ENCODE data around the gene PIK3R3.

The PIK3R3 gene

GRCh38 chr1:46132529-46133180 lies at the start of gene PIK3R3:
TSS of gene PIK3R3 (minus strand) at chr1:46132629. CDS start at chr1:46131952, 677 bp downstream.
- peak; percentile 97 for DNase-seq

- no peak for DNase-seq
These were observed 49.2 kb upstream of the PIK3R3 start for GRCh38 chr1:46181343-46182260.

GRCh38 chr1:46180082-46180616 lies 47.7 kb upstream of the PIK3R3 start:
- DNase-seq: no peak

GRCh38 chr1:46179138-46180081 lies 47.0 kb upstream of the PIK3R3 start:
- peak; percentile 63 for DNase-seq

GRCh38 chr1:46176211-46176865 lies 43.9 kb upstream of the PIK3R3 start, which contains the start of gene P3R3URF:
TSS of gene P3R3URF (minus strand) at chr1:46176488. CDS start at chr1:46176471, 17 bp downstream.
- no peak for DNase-seq

- peak; percentile 26 for DNase-seq
These were observed 42.8 kb upstream of the PIK3R3 start for GRCh38 chr1:46175243-46175642.

- DNase-seq: no peak
These were observed 42.2 kb upstream of the PIK3R3 start, which contains the start of gene TSPAN1 for GRCh38 chr1:46174448-46175231. TSS of gene TSPAN1 (plus strand) at chr1:46175087. CDS start at chr1:46181108, 6,021 bp downstream.

GRCh38 chr1:46173361-46173856 lies 41.0 kb upstream of the PIK3R3 start:
- no peak for DNase-seq

- DNase-seq: no peak
These were observed 39.9 kb upstream of the PIK3R3 start for GRCh38 chr1:46172321-46172720.

GRCh38 chr1:46171871-46172270 lies 39.4 kb upstream of the PIK3R3 start:
- DNase-seq: no peak

- no peak for DNase-seq
These were observed 38.9 kb upstream of the PIK3R3 start for GRCh38 chr1:46171351-46171750.

GRCh38 chr1:46169811-46170454 lies 37.5 kb upstream of the PIK3R3 start:
- no peak for DNase-seq

GRCh38 chr1:46168477-46168876 lies 36.0 kb upstream of the PIK3R3 start:
- DNase-seq: no peak

- DNase-seq: no peak
These were observed 34.4 kb upstream of the PIK3R3 start for GRCh38 chr1:46166521-46167462.

- no peak for DNase-seq
These were observed 27.8 kb upstream of the PIK3R3 start for GRCh38 chr1:46160212-46160611.

- DNase-seq: no peak
These were observed 27.1 kb upstream of the PIK3R3 start for GRCh38 chr1:46159516-46159915.

GRCh38 chr1:46158312-46159281 lies 26.2 kb upstream of the PIK3R3 start:
- no peak for DNase-seq

- DNase-seq: no peak
These were observed 25.5 kb upstream of the PIK3R3 start for GRCh38 chr1:46157916-46158311.
